ENCODE data around the gene CTNND1. TPM values are rescaled to one million over a fixed set of nuclear protein-coding genes. Genes with fewer than 3 reads are reported as not detected.

Gene CTNND1
- polyA plus RNA-seq, 3 donors = 190 to 240 (median 218) TPM

DNA sequence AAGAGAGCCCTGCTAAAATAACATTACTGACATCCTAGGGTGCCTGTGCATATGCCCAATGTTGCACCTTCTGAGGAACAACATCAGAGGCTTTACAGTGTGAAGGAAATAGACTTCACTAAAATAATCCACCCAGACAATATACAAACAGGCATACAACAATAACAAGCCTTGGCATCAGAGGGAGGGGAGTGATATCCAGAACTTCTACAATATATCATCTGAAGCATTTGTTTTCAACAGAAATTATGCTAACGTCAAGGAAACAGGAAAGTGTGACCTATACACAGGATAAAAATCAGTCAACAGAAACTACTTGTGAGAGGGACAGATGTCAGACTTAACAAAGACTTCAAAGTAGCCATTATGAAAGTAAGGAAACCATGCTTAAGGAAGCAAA lies 81.3 kb downstream of the CTNND1 start:
- DNase-seq = no peak

DNA sequence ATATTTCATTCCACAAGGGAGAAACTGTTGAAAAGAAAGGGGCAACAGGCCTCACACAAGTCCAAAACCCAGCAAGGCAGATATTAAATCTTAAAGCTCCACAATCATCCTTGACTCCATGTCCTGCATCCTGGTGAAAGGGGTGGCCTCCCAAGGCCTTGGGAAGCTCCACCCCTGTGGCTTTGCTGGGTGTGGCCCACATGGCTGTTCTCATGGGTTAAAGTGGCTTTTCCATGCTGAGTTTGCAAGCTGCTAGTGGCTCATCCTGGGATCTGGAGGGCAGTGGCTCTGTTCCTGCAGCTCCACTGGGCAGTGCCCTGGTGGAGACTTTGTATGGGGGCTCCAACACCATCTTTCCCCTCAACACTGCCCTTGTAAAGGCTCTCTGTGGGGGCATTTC lies 106.4 kb downstream of the CTNND1 start:
- no peak for DNase-seq

DNA sequence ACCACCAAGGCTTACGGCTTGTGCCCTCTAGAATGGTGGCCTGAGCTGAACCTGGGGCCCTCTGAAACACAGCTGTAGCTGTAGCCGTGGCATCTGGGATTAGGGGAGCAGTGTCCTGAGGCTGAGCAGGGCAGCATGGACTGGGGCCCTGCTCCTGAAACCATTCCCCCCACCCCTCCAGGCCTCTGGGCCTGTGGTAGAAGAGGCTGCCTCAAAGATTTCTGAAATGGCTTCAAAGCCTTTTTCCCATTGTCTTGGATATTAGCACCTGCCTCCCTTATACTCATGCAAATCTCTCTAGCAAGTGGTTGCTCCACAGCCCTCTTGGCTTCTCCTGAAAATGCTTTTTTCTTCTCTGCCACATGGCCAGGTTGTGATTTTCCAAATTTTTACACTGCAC lies 106.9 kb downstream of the CTNND1 start:
- no peak for DNase-seq

Other genes starting within 250 kb of the CTNND1 start
- 1 to 10 TPM; 5.0 to 6.5 (median 5.5) TPM for gene SLC43A1, start 246.1 kb upstream of the CTNND1 start, polyA plus RNA-seq (ENCODE audit: insufficient read length in 3 of 3)
- 10 to 100 TPM; 33.1 to 47.7 (median 40.0) TPM for gene TIMM10, start 231.0 kb upstream of the CTNND1 start, polyA plus RNA-seq (ENCODE audit: insufficient read length in 3 of 3)
- gene SMTNL1, start 224.2 kb upstream of the CTNND1 start, polyA plus RNA-seq (ENCODE audit: insufficient read length in 3 of 3) = under 1 TPM; 0.17 to 0.37 (median 0.30) TPM
- 10 to 100 TPM; 30.6 to 40.3 (median 34.2) TPM for gene UBE2L6, start 194.1 kb upstream of the CTNND1 start, polyA plus RNA-seq (ENCODE audit: insufficient read length in 3 of 3)
- gene SERPING1, start 164.1 kb upstream of the CTNND1 start, polyA plus RNA-seq (ENCODE audit: insufficient read length in 3 of 3) = 100 to 1,000 TPM; 125 to 141 (median 130) TPM
- 1 to 10 TPM; 2.0 to 5.9 (median 4.3) TPM for gene YPEL4, start 111.9 kb upstream of the CTNND1 start, polyA plus RNA-seq (ENCODE audit: insufficient read length in 3 of 3)
- gene CLP1, start 104.0 kb upstream of the CTNND1 start, polyA plus RNA-seq (ENCODE audit: insufficient read length in 3 of 3) = 10 to 100 TPM; 15.2 to 17.9 (median 15.8) TPM
- 10 to 100 TPM; 53.7 to 59.9 (median 54.9) TPM for gene ZDHHC5, start 93.7 kb upstream of the CTNND1 start, polyA plus RNA-seq (ENCODE audit: insufficient read length in 3 of 3)
- gene MED19, start 49.6 kb upstream of the CTNND1 start, polyA plus RNA-seq (ENCODE audit: insufficient read length in 3 of 3) = 10 to 100 TPM; 21.3 to 24.3 (median 22.9) TPM
- 100 to 1,000 TPM; 114 to 123 (median 118) TPM for gene TMX2, start 49.2 kb upstream of the CTNND1 start, polyA plus RNA-seq (ENCODE audit: insufficient read length in 3 of 3)
- 100 to 1,000 TPM; 126 to 150 (median 149) TPM for gene SELENOH, start 20.3 kb upstream of the CTNND1 start, polyA plus RNA-seq (ENCODE audit: insufficient read length in 3 of 3)
- gene BTBD18, start 10.0 kb upstream of the CTNND1 start, polyA plus RNA-seq (ENCODE audit: insufficient read length in 3 of 3) = under 1 TPM; 0.14 to 0.50 (median 0.48) TPM

Data from renal pelvis (tissue), 4 donors.